ENCODE data around the gene NRXN2.
"Not testable (repeated sequence)": the region's sequence is repeated elsewhere in the genome, so short reads cannot be mapped to it uniquely, and the experiment has no call there.

Gene NRXN2

GRCh38 chr11:64582885-64583284 is 140.1 kb downstream of the NRXN2 start:
- DNase-seq = no peak

- DNase-seq = no peak
Measured at GRCh38 chr11:64581057-64581523, 141.9 kb downstream of the NRXN2 start.

- no peak for DNase-seq
Measured at GRCh38 chr11:64580412-64580811, 142.6 kb downstream of the NRXN2 start.

GRCh38 chr11:64577202-64577601 is 145.8 kb downstream of the NRXN2 start:
- no peak for DNase-seq

- DNase-seq = no peak
Measured at GRCh38 chr11:64572143-64572542, 150.9 kb downstream of the NRXN2 start.

GRCh38 chr11:64571410-64572091 is 151.4 kb downstream of the NRXN2 start:
- no peak for DNase-seq

GRCh38 chr11:64571050-64571409 is 152.0 kb downstream of the NRXN2 start:
- no peak for DNase-seq

- no peak for DNase-seq
Measured at GRCh38 chr11:64570341-64570740, 152.7 kb downstream of the NRXN2 start.

- no peak for DNase-seq
Measured at GRCh38 chr11:64569300-64569970, 153.6 kb downstream of the NRXN2 start.

- DNase-seq = no peak
Measured at GRCh38 chr11:64568584-64569140, 154.3 kb downstream of the NRXN2 start.

- no peak for DNase-seq
Measured at GRCh38 chr11:64568041-64568571, 154.9 kb downstream of the NRXN2 start.

GRCh38 chr11:64566915-64567891 is 155.8 kb downstream of the NRXN2 start:
- DNase-seq = no peak

- DNase-seq = no peak
Measured at GRCh38 chr11:64566042-64566914, 156.7 kb downstream of the NRXN2 start.

GRCh38 chr11:64564947-64565889 is 157.8 kb downstream of the NRXN2 start:
- DNase-seq = no peak

- DNase-seq = no peak
Measured at GRCh38 chr11:64564419-64564818, 158.6 kb downstream of the NRXN2 start.

- no peak for DNase-seq
Measured at GRCh38 chr11:64563966-64564365, 159.0 kb downstream of the NRXN2 start.

GRCh38 chr11:64562723-64563351 is 160.2 kb downstream of the NRXN2 start:
- no peak for DNase-seq

GRCh38 chr11:64561984-64562722 is 160.8 kb downstream of the NRXN2 start:
- DNase-seq = no peak

- DNase-seq = not testable (repeated sequence)
Measured at GRCh38 chr11:64561429-64561828, 161.6 kb downstream of the NRXN2 start.
